HG03025 (cell line): ENCODE data around the gene CNRIP1.
"Not testable (repeated sequence)": the region's sequence is repeated elsewhere in the genome, so short reads cannot be mapped to it uniquely, and the experiment has no call there.

Experiments
- ATAC-seq: cut with Tn5 transposase; IDR thresholded peaks from one replicate; pipeline ENCODE4 v1.9.1; 2021; ENCODE audit warnings: mild to moderate bottlenecking, moderate library complexity; ENCODE audit not compliant: unreplicated experiment, low FRiP score

CNRIP1 gene, protein sequence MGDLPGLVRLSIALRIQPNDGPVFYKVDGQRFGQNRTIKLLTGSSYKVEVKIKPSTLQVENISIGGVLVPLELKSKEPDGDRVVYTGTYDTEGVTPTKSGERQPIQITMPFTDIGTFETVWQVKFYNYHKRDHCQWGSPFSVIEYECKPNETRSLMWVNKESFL

GRCh38 chr2:68319398-68320117 lies at the start of gene CNRIP1:
CNRIP1 (minus strand) TSS chr2:68319949; CDS start chr2:68319400, 549 bp downstream.
- ATAC-seq = no peak

DNA sequence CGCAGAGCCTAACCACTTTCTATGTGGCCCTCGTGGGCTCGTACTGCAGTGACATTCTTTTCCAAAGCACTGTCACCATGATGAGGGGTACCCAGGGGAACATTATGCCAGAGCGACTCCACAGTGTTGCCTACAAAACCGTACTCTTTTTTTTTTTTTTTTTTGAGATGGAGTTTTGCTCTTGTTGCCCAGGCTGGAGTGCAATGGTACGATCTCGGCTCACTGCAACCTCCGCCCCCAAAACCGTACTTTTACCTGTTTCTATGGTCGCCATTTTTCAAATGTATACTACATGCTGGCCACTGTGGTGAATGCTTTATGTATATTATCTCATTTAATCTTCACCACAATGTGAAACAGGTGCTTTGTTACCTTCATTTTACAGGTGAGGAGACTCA lies 49.6 kb upstream of the CNRIP1 start:
- no peak for ATAC-seq

DNA sequence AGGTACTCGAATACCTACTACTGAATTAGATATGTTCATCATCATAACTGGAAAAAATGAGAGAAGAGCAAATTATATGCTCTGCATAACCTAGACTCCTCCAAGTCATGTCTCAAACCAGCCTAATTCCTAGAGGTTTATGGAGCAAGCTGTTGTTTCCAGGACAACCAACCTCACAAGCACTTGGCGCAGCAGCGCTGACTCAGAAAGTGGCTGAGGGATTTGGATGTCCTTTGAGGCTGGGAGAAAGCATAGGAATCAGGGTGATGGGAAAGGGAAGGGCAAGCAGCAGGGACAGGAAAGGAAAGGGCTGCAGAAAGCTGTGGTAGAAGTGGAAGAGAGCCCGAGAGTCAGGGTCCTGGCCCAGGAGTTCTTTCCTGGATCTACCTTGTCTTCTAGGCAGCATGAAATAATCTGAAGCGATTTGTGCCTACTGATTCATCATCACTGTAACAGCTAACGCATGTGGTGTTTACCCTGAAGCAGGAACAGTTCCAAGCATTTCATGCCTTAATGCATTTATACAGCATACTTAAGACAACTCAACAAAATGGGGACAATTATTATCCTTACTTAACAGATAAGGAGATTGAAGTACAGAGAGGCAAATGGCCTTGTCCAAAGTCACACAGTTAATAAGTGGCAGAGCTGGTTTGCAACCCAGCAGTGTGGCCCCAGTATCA lies 49.0 kb upstream of the CNRIP1 start:
- no peak for ATAC-seq

DNA sequence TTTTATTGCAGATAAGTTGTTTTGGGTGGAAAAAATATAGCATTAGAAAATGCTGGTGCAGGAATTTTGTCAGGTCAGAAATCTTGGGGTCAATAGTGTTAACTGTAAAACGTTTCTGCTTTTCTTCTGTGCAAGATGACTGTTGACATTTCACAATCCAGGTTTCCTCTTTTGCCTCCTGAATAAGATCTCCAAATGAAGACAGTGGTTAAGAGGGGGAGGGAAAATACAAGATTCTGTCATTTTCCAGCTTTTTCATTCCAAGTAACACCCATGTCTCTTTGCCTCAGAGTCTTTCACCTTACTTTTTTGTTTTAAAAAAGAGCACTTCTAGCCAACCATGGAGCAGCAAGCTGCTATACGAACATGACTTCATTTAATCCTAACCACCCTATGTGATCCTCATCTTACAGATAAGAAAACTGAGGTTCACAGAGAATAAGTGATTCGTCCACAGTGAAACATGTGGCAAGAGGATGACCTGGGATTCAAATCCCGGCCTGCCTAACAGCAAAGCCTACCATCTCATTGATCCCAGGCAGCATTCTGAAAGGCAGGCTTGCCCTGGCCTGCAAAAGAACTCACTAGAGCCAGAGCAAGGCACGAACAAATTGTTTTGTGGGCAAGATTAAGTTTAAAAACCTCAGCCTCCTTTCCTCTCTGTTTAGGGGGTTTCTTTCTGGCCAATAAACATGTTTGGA lies 48.4 kb upstream of the CNRIP1 start:
- ATAC-seq = no peak

GRCh38 chr2:68366083-68366560 lies 46.4 kb upstream of the CNRIP1 start:
- ATAC-seq = no peak

DNA sequence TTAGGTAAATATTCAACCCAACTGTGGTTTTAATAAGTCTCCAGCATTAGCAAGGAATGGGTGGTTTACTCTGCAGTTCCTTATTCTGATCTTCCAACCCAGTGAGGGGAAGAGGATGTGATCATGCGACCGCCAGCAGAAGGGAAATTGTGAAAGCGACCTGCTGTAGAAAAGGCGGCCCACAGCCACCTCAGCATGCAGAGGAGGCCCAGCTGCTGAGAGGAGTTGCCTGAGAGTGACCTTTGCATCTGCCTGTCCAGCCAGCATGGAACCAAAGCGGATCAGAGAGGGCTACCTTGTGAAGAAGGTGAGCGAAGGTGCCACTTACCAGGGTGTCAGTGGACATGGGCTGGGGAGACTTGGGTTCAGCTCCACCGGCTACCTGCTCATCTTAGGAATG lies 45.3 kb upstream of the CNRIP1 start, which contains the start of gene PLEK:
Gene PLEK (plus strand): TSS at position 196 of the 400 bp plus-strand sequence. CDS start 70 bp downstream, at position 266.
- peak; percentile 65 for ATAC-seq

GRCh38 chr2:68363721-68364120 lies 44.0 kb upstream of the CNRIP1 start:
- no peak for ATAC-seq

DNA sequence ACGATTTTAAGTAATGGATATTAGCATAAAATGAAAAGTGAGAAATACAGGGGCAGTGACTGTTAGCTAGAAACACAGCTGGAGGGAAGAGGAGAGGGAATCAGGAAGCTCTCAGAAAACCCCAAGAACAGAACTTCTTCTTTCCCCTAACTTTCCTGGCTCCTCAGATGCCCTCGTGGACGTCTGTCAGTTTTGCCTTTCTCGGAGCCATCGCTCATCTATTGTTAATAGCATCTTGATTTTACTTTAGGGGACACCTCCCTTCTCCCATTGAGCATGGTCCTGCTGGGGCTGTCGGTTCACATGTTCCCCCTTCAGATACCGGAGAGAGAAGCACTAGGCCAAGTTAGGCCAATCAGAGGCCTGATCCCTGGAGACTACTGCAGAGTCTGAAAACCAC lies 43.0 kb upstream of the CNRIP1 start:
- ATAC-seq = no peak

DNA sequence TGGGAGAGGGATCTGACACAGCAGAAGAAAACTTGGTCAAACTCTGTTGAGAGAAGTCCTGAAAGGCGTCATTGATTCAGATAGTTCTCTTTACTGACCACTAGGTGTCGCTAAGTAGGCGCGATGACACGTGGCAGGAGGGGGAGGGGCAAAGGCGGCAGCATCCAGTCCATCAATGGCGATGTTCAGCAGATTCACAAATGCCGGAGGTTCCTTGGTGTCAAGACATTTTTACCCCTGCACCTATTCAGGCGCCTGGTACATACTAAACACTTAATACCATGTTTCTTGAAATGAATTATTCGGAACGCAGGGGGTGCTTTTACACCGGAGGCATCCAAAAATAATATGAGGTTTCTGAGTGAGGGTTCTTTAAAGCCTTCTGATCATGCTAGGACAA lies 42.3 kb upstream of the CNRIP1 start:
- peak; percentile 40 for ATAC-seq

DNA sequence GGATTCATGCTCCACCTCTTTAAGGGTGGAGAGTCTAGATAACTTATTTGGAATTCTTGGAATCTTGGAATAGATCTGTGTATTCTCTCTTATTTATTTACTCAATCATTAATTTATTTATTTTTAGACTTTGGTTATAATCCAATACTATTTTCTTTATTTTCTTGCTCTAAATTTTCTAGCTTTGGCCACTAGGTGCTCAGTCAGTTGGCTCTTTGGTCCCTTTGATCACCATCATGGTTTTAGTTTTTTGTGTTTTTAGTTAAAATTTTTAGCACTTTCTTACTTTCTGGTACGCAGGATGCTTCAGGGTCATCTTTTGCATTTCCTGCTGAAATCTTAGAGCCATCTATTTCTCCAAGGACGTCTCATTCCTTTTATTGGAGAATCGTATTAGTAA lies 40.1 kb upstream of the CNRIP1 start:
- no peak for ATAC-seq

- ATAC-seq = no peak
Observed at GRCh38 chr2:68357605-68358337, 38.0 kb upstream of the CNRIP1 start.

GRCh38 chr2:68356599-68357239 lies 37.0 kb upstream of the CNRIP1 start:
- ATAC-seq = no peak

DNA sequence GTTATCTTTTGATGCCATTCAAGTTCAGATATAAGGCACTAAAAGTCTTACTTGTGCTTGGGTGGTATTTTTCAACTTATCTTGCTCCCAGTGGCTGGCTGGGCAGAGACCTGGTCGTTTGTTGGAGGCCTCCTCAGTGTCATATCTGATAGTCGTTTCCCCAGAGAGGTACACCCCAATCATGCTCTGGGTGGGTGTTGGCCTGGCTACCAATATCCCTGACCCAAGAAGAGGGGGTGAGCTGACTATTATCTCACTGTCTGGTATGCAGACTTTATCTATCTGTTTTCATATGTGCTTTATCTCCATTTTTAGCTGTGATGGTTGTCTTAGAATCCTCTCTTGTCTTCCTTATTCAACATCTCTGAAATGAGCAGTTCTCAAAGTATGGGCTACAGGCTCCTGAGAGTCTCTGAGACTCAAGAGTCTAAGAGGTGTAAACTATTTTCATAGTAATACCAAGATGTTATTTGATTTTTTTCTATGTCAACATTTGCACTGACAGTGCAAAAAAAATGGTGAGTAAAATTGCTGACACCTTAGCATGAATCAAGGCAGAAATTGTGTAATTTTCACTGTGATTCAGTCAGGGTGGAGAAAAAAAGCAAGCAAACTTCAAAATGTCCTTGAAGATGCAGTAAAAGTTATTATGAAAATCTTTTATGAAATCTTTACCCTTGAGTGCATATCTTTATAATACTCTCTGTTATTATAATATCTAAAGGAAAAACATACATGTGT lies 33.1 kb upstream of the CNRIP1 start:
- ATAC-seq = no peak

GRCh38 chr2:68351997-68352396 lies 32.2 kb upstream of the CNRIP1 start:
- ATAC-seq = no peak

- not testable (repeated sequence) for ATAC-seq
Observed at GRCh38 chr2:68349091-68349490, 29.3 kb upstream of the CNRIP1 start.

GRCh38 chr2:68345129-68345875 lies 25.6 kb upstream of the CNRIP1 start:
- no peak for ATAC-seq

DNA sequence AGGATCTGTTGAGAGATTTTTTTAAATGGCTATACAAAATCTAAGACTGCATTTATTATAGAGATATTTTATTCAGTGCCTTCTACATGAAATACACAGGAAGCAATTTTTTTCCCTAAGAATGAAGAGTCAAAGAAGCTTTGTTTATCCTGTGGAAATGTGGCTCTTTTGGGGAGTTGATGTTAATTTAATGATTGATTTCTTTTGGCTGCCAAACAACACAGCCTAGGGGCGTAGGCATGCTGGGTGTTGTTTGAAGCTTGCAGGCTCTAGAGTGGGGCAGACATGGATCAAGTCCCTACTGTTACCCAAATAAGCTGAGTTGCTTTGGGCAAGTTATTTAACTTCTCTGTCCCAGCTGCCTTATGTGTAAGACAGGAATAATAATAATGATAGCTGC lies 24.3 kb upstream of the CNRIP1 start:
- no peak for ATAC-seq

GRCh38 chr2:68342470-68342869 lies 22.7 kb upstream of the CNRIP1 start:
- ATAC-seq = no peak
